ENCODE results near the gene LMTK2. TPM values are rescaled to one million over a fixed set of nuclear protein-coding genes. Genes with fewer than 3 reads are reported as not detected.

The LMTK2 gene
- total RNA-seq, 1 donor from 2014 or later: 20.6 TPM

GRCh38 chr7:98166668-98166970, 60.0 kb downstream of the LMTK2 start:
- Mint-ChIP-seq H3K4me1 (ENCODE audit: low read depth, unreplicated experiment) (no peaks in the 10 kb centered on the region), H3K27ac (ENCODE audit: unreplicated experiment) (no peak overlapping the region), H3K27me3 (ENCODE audit: unreplicated experiment) (no peaks in the 10 kb centered on the region), H3K9me3 (ENCODE audit: unreplicated experiment) (no peaks in the 10 kb centered on the region), H3K4me3 (ENCODE audit: unreplicated experiment) (no peak overlapping the region), H3K36me3 (ENCODE audit: unreplicated experiment) (no peaks in the 10 kb centered on the region)
- no peak for TF ChIP-seq CTCF (IDR thresholded peaks at IDR 0.05; ENCODE audit: partially characterized antibody, unreplicated experiment)
- DNase-seq: no peak

DNA sequence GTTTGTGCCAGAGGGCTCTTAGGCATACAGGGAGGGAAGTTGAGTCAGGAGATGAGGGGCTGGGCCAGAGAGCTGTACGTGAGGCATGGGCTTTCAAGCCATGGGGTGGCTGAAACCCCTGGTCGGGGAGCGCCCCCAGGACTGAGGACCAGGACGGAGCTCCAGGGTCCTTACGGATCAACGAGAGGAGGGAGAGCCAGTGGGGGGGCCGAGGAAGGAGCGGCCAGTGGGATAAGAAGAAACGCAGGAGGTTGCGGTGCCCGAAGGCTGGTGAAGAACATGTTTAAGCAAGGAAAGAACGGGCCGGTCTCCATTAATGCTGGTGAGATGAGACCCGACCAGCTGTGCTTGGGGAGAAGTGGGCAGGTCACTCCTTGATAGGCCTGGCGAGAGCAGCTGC, 61.0 kb downstream of the LMTK2 start:
- Mint-ChIP-seq H3K27ac (ENCODE audit: unreplicated experiment) (no peak overlapping the region), H3K27me3 (ENCODE audit: unreplicated experiment) (no peaks in the 10 kb centered on the region), H3K4me1 (ENCODE audit: low read depth, unreplicated experiment) (no peaks in the 10 kb centered on the region), H3K4me3 (ENCODE audit: unreplicated experiment) (no peak overlapping the region), H3K9me3 (ENCODE audit: unreplicated experiment) (no peaks in the 10 kb centered on the region), H3K36me3 (ENCODE audit: unreplicated experiment) (no peaks in the 10 kb centered on the region)
- TF ChIP-seq CTCF (IDR thresholded peaks at IDR 0.05; ENCODE audit: partially characterized antibody, unreplicated experiment): no peak
- DNase-seq: no peak

- no peak for DNase-seq
- TF ChIP-seq CTCF (IDR thresholded peaks at IDR 0.05; ENCODE audit: partially characterized antibody, unreplicated experiment): no peak
- Mint-ChIP-seq H3K9me3 (ENCODE audit: unreplicated experiment) (no peaks in the 10 kb centered on the region), H3K4me3 (ENCODE audit: unreplicated experiment) (no peak overlapping the region), H3K4me1 (ENCODE audit: low read depth, unreplicated experiment) (no peaks in the 10 kb centered on the region), H3K27ac (ENCODE audit: unreplicated experiment) (no peak overlapping the region), H3K27me3 (ENCODE audit: unreplicated experiment) (no peaks in the 10 kb centered on the region), H3K36me3 (ENCODE audit: unreplicated experiment) (no peaks in the 10 kb centered on the region)
Measured at GRCh38 chr7:98168181-98168903, 61.7 kb downstream of the LMTK2 start.

- H3K27me3 Mint-ChIP-seq (ENCODE audit: unreplicated experiment): no peaks in the 10 kb centered on the region
- H3K9me3 Mint-ChIP-seq (ENCODE audit: unreplicated experiment): no peaks in the 10 kb centered on the region
- H3K27ac Mint-ChIP-seq (ENCODE audit: unreplicated experiment): no peak overlapping the region
- DNase-seq: no peak
- no peaks in the 10 kb centered on the region for H3K4me1 Mint-ChIP-seq (ENCODE audit: low read depth, unreplicated experiment)
- no peak overlapping the region for H3K4me3 Mint-ChIP-seq (ENCODE audit: unreplicated experiment)
- no peak for TF ChIP-seq CTCF (IDR thresholded peaks at IDR 0.05; ENCODE audit: partially characterized antibody, unreplicated experiment)
- H3K36me3 Mint-ChIP-seq (ENCODE audit: unreplicated experiment): no peaks in the 10 kb centered on the region
Measured at GRCh38 chr7:98168904-98169621, 62.4 kb downstream of the LMTK2 start.

DNA sequence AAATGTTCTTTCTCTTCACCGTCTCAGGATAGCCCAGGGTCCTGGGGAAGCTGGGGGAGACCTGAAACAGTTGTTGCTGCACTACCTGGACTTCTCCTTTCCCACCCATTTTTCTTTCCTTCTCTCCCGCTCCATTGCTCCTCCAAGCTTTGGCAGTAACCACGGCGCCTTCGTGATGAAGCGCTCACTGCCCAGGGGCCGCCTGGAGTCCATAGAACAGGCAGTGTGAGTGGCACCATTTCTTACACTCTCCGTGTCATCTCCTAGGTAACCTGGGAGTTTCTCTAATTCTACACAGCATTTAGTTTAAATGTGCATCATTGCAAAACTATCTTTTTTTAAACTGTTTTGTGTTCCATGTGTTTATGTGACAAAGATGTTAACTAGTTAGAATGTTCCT, 64.3 kb downstream of the LMTK2 start:
- Mint-ChIP-seq H3K27ac (ENCODE audit: unreplicated experiment) (no peak overlapping the region), H3K4me1 (ENCODE audit: low read depth, unreplicated experiment) (no peaks in the 10 kb centered on the region), H3K4me3 (ENCODE audit: unreplicated experiment) (no peak overlapping the region), H3K27me3 (ENCODE audit: unreplicated experiment) (no peaks in the 10 kb centered on the region), H3K36me3 (ENCODE audit: unreplicated experiment) (no peaks in the 10 kb centered on the region), H3K9me3 (ENCODE audit: unreplicated experiment) (no peaks in the 10 kb centered on the region)
- DNase-seq: no peak
- no peak for TF ChIP-seq CTCF (IDR thresholded peaks at IDR 0.05; ENCODE audit: partially characterized antibody, unreplicated experiment)

Measured in glutamatergic neuron (in vitro differentiated cells).